Measurements from ENCODE around the gene APBB2.
"Not testable (repeated sequence)": the region's sequence is repeated elsewhere in the genome, so short reads cannot be mapped to it uniquely, and the experiment has no call there.

APBB2 gene

GRCh38 chr4:41014158-41014557, 200.2 kb downstream of the APBB2 start:
- DNase-seq: no peak

- no peak for DNase-seq
These were observed 200.6 kb downstream of the APBB2 start for GRCh38 chr4:41013746-41014145.

DNA sequence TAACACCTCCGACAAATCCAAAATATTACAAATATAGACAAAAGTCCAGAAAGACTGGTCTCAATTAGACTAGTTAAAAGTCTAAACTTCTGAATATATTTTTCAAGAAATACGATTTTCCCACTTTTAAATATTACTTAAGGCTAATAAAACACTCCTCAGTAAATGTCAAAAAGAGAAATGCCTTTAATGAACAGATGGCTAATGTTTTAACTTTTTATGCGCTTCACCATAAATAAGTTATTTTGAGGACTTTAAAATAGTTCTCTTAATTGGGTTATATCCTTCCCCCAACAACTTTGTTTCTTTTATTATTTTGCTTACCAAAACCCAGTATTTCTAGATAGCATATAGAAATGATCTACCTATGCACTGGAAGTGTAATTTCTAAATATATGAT, 201.4 kb downstream of the APBB2 start:
- DNase-seq: no peak

DNA sequence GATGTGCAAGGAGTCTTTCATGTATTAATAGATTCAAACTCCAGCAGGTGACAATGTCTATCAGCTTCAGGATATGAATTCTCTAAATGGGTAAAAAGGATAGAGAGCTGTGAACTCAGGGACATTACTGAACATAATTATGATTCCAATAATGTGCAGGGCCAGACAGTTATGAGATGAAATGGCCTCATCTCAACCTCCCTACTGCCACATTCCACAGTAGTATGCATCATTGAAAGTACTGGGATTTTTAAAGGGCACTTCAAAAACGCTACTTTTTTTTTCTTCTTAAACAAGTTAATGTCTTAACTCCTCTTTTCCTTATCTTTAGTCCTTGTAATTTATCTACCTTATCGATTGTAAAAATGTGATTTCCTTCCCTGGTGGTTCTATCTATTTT, 202.0 kb downstream of the APBB2 start:
- DNase-seq: peak; percentile 33

GRCh38 chr4:41009411-41009810, 204.9 kb downstream of the APBB2 start:
- DNase-seq: peak; percentile 66

GRCh38 chr4:41006141-41006540, 208.2 kb downstream of the APBB2 start:
- peak; percentile 57 for DNase-seq

DNA sequence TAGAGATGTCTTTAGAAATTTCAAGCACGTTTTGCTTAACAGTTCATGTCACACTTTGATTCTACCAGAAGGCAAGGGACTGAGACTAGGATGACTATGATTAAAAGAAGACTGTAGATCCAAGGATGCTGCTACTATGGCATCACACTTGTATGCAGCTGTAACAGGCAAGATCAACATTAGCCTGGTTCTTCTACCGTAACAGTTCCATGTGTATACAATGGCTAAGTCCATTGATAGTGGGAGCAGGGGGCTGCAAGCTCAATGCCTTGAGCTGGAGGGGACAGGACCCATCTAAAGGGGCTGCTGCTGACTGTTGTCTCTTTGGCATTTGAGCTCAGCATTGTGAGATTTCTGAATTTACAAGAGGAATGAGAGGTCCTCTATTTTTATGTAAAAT, 212.0 kb downstream of the APBB2 start:
- DNase-seq: no peak

DNA sequence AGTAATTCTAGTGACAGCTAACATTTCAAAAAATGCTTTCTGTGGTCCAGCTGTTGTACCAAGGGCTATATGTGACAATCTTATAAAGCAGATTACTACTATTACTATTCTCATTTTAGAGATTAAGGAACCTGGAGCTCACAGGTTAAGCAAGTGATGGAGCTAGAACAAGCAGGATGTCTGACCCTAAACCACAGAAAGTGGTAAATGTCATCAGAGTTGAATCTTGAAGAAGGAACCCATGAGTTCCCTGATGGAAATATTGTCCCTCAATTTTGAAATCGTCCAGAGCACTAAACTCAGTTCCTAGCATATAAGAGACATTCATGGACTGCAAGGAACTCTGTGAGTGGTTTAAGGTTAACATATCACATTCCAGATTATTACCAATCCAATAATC, 214.0 kb downstream of the APBB2 start:
- no peak for DNase-seq

DNA sequence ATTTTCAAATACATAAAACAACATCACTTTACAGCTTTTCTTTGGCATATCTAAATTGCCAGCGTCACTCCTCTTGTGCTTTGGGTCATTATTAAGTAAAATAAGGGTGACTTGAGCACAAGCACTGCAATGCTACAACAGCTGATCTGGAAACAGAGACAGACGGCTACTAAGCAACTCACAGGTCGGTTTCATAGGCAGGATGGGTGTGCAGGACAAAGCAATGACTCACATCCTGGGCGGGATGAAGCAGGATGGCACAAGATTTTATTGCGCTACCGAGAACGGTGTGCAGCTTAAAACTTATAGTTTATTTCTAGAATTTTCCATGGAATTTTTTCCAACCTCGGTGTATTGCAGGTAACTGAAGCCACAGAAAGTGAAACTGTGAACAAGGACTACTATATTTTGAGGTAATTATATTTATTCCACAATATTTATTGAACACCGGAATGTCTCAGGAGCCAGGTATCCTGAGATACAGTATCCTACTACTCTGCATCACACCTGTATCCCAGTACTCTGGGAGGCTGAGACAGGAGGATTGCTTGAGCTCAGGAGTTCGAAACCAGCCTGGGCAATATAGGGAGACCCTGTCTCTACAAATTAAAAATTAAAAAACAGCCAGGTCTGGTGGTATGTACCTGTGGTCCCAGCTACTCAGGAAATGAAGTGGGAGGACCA, 215.5 kb downstream of the APBB2 start:
- no peak for DNase-seq

GRCh38 chr4:40995850-40996249, 218.5 kb downstream of the APBB2 start:
- peak; percentile 85 for DNase-seq

- DNase-seq: not testable (repeated sequence)
These were observed 220.0 kb downstream of the APBB2 start for GRCh38 chr4:40994321-40994720.

GRCh38 chr4:40993296-40993693, 221.0 kb downstream of the APBB2 start:
- DNase-seq: not testable (repeated sequence)

GRCh38 chr4:40992472-40993295, 221.7 kb downstream of the APBB2 start:
- peak; percentile 83 for DNase-seq

- DNase-seq: no peak
These were observed 222.4 kb downstream of the APBB2 start for GRCh38 chr4:40991908-40992307.

DNA sequence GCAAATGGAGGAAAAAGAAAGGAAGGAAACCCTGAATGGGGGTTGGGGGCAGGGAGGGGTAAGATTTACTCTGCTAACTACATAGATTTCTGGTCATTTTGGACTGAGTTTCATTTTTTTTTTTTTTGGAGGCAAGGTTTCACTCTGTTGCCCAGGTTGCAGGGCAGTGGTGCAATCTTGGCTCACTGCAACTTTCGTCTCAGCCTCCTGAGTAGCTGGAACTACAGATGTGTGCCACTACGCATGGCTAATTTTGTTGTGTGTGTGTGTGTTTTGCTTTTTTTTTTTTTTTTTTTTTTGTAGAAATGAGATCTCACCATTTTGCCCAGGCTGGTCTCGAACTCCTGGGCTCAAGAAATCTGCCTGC, 223.5 kb downstream of the APBB2 start:
- no peak for DNase-seq

DNA sequence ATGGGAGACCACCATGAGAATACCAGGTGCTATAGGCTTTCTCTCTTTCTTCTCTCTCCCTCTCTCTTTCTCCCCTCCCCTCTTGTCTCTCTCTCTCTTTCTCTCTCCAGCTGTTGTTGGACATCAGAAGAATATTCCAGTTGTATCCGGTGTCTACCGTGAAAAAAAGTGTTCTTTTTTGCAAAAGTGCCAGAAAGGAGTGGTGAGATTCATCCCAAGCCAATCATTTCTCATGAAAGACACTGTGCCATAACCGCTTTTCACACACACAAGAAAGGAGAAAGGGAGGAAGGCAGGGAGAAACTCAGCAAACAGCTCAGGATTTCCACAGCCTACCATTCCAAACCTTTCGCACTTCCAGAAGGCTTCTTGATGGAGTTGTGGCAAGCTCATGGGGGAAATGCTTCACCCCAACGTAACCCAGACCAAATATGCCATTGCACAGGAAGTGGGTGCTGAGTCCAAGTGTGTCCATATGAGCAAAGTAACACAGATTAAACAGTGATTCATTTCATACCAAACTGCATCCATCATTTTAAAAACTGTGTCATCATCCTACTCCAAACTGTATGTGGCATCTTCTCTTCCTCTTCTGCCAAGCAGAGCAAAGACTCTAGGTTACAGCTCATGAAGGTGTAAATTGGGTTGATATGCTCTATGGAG, 224.0 kb downstream of the APBB2 start:
- peak; percentile 98 for DNase-seq

DNA sequence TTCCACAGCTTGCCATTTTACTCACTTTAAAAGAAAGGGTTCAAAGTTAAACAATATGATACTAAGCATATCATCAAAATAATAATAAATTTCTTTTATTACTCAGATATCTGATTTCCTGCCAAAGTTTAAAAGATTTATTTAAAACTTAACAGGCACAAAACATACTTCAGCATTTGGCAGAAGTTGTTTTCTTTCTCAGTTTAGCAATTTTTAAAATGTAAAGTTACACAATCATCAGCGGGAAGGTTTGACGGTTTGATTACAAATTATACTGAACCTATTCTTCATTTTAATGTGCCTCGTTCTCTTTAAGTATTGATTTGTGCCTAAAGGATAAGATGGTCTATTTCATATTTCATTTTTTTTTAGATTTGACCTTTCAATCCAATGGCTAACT, 227.2 kb downstream of the APBB2 start:
- no peak for DNase-seq

GRCh38 chr4:40986375-40986774, 228.0 kb downstream of the APBB2 start:
- no peak for DNase-seq

DNA sequence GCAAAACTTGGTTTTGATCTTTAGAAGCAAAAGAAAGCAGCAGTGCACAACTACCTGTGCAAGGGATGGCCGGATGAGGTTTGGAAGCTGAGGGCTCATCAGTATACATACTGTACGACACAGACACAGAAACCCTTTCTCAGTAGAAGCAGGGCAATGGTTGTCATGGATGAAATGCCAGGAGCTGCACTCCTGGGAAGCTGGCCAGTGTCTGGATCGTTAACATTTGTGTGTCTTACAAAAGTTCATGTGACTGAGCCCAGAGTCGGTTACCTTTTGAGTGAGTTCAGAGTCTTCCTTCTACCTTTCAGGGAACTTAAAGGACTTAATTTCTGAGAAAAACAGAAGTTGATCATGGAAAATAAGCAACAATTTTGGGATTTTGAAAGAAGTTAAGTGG, 230.3 kb downstream of the APBB2 start:
- DNase-seq: no peak

- no peak for DNase-seq
These were observed 233.9 kb downstream of the APBB2 start for GRCh38 chr4:40980318-40980883.

- no peak for DNase-seq
These were observed 235.8 kb downstream of the APBB2 start for GRCh38 chr4:40978548-40978947.

- peak; percentile 70 for DNase-seq
These were observed 238.0 kb downstream of the APBB2 start for GRCh38 chr4:40976343-40976742.

DNA sequence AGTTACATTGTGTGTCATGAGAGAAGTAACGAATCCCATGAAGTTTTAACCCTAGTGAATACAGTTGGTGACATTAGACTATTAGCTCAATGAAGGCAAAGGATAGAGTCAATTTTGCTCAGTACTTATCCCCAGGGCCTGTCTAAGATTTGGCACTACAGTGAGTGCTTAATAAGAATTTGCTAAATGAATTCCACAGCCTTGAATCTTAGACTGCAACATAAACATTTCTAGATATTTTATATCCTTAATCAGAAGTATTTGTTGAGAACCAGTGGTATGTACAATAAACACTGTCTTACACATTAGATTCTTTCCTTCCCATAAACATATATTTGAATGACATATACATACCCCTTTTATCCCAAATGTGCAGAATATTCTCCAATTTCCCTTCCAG, 241.6 kb downstream of the APBB2 start:
- no peak for DNase-seq
